CD8-positive, alpha-beta memory T cell (primary cell): ENCODE measurements around the gene C1orf52. TPM values are rescaled to one million over a fixed set of nuclear protein-coding genes. Genes with fewer than 3 reads are reported as not detected.
A peak's percentile ranks its signal among the peaks of the same experiment; 100 is the strongest.

ENCODE experiments used
- CTCF ChIA-PET: fragments of 350-600 bp; sonication (Branson Sonifier 250); formaldehyde crosslinking; loops from one replicate; lab custom pipeline; 2021; ENCODE audit warnings: antibody characterized with exemption; lab: Charles Lee
- POLR2A ChIA-PET: fragments of 350-600 bp; sonication (Branson Sonifier 250); formaldehyde crosslinking; loops from one replicate; lab custom pipeline; 2021; ENCODE audit warnings: antibody characterized with exemption; lab: Charles Lee
- DNase-seq, 5 donors: peaks; one replicate each; pipeline versions ENCODE4 v3.0.0 to v3.0.0-alpha.2; 2020 to 2022; ENCODE audit warnings: mixed read lengths in 1 of 5
- H3K27ac ChIP-seq: one replicate; pipeline ENCODE4 v1.7.0; 2013; ENCODE audit warnings: low read depth, mild to moderate bottlenecking, low read length, moderate library complexity
- H3K27me3 ChIP-seq: 2 replicates; pipeline ENCODE4 v1.7.0; 2013; ENCODE audit warnings: low read length, mild to moderate bottlenecking; ENCODE audit not compliant: insufficient read depth, poor library complexity, severe bottlenecking
- H3K36me3 ChIP-seq: 2 replicates; pipeline ENCODE4 v1.7.0; 2013; ENCODE audit warnings: mild to moderate bottlenecking, low read length, moderate library complexity; ENCODE audit not compliant: insufficient read depth
- H3K4me1 ChIP-seq: 2 replicates; pipeline ENCODE4 v1.7.0; 2013; ENCODE audit warnings: mild to moderate bottlenecking, low read length, moderate library complexity; ENCODE audit not compliant: insufficient read depth
- H3K4me3 ChIP-seq: 2 replicates; pipeline ENCODE4 v1.7.0; 2013; ENCODE audit warnings: mild to moderate bottlenecking, low read length
- H3K9me3 ChIP-seq: 2 replicates; pipeline ENCODE4 v1.7.0; 2013; ENCODE audit warnings: mild to moderate bottlenecking, low read length
- H3K27ac Mint-ChIP-seq, 8 donors: one replicate each; pipeline ENCODE4 v1.8.0; 2020 to 2021; ENCODE audit warnings: mixed read lengths in 8 of 8, mild to moderate bottlenecking in 6 of 8, inconsistent platforms in 3 of 8, moderate library complexity in 3 of 8
- H3K27me3 Mint-ChIP-seq, 2 donors: one replicate each; pipeline ENCODE4 v1.8.0; 2020 to 2021; ENCODE audit warnings: mixed read lengths in 2 of 2, mild to moderate bottlenecking in 1 of 2, moderate library complexity in 1 of 2
- H3K36me3 Mint-ChIP-seq, 3 donors: one replicate each; pipeline ENCODE4 v1.8.0; 2020 to 2021; ENCODE audit warnings: mixed read lengths in 3 of 3, inconsistent platforms in 1 of 3, mild to moderate bottlenecking in 1 of 3
- H3K4me1 Mint-ChIP-seq, 3 donors: one replicate each; pipeline ENCODE4 v1.8.0; 2020 to 2021; ENCODE audit warnings: mixed read lengths in 3 of 3, inconsistent platforms in 1 of 3, mild to moderate bottlenecking in 1 of 3
- H3K4me3 Mint-ChIP-seq, 7 donors: one replicate each; pipeline ENCODE4 v1.8.0; 2020 to 2021; ENCODE audit warnings: mixed read lengths in 7 of 7, mild to moderate bottlenecking in 6 of 7, moderate library complexity in 4 of 7, inconsistent platforms in 2 of 7
- H3K9me3 Mint-ChIP-seq, 5 donors: one replicate each; pipeline ENCODE4 v1.8.0; 2020 to 2022; ENCODE audit warnings: mixed read lengths in 5 of 5, mild to moderate bottlenecking in 3 of 5, moderate library complexity in 2 of 5, inconsistent platforms in 1 of 5
- polyA plus RNA-seq: library from polyadenylated mRNA; unstranded; fragments of 300-500 nt; fragmentation: Illumina TruSeq; gene quantifications from one replicate; pipeline ENCODE4 v1.2.3, GENCODE V29; 2021
- total RNA-seq, 2 experiments: library from RNA; stranded (reverse); gene quantifications; one replicate each; pipeline ENCODE4 v1.2.3, GENCODE V29; 2021

The C1orf52 gene
- total RNA-seq, result 10 to 100 TPM; 27.7 to 29.3 TPM
- 22.1 TPM for polyA plus RNA-seq

- no peaks in the 10 kb centered on the region for H3K27me3 ChIP-seq
- Mint-ChIP-seq H3K4me1 (peaks cover 33 to 53% (median 48%) of the 10 kb centered on the region in 3 donors), H3K4me3 (peak within 1 kb of the TSS; percentile 97 to 100 (median 98)), H3K36me3 (peaks cover 4 to 44% (median 22%) of the 10 kb centered on the region in 3 donors), H3K9me3 (no peaks in the 10 kb centered on the region), H3K27me3 (no peaks in the 10 kb centered on the region), H3K27ac (peak within 1 kb of the TSS; percentile 91 to 99 (median 98))
- no peaks in the 10 kb centered on the region for H3K9me3 ChIP-seq
- peaks cover 10% of the 10 kb centered on the region for H3K36me3 ChIP-seq
- H3K4me3 ChIP-seq, result peak within 1 kb of the TSS; percentile 90
- ChIA-PET POLR2A (interaction anchor here (0.6 to 3.7 kb wide), 7 partner anchors 16 to 314 kb away, joined by 3 to 42 read pairs (median 6); partner anchors contain the start of genes BCL10, MCOLN3 and SYDE2), CTCF (interaction anchor here (0.6 to 7.7 kb wide), 33 partner anchors 8 to 324 kb away, joined by 3 to 114 read pairs (median 4); partner anchors contain the start of genes BCL10 and SYDE2)
- peaks cover 25% of the 10 kb centered on the region for H3K4me1 ChIP-seq
- H3K27ac ChIP-seq, result peak within 1 kb of the TSS; percentile 85
- DNase-seq, result peak; percentile 95 to 98 (median 95)
Observed at GRCh38 chr1:85259118-85259911, at the start of gene C1orf52. TSS of gene C1orf52 (minus strand) at chr1:85259662. CDS start at chr1:85259633, 29 bp downstream.

DNA sequence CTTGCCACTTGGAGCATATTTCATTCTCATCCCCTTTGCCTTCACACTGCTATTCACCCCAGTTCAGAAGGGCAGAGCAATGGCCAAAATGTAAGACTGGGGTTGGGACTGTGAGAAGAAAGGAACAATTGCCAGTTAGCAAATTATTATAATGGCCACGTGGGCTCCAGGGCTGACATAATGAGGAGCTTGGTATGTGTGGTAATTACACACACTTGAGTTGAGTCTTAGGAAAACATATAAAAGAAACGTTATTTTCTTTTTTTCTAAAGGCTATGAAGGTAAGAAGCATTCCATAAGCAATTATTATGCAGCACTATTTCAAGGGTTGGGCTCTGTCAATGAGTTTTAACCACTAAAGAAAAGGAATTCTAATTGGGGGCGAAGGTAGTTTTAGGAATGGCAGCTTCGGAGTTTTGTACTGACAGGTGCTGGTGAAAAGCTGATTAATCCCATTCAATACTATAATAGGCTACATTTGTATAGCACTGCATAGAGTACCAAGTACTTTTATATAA is 49.4 kb upstream of the C1orf52 start:
- peaks cover 9 to 46% of the 10 kb centered on the region in 2 donors for H3K27me3 Mint-ChIP-seq
- H3K27ac Mint-ChIP-seq, result no peak overlapping the region
- Histone ChIP-seq H3K9me3 (no peaks in the 10 kb centered on the region), H3K4me3 (no peak overlapping the region), H3K27me3 (peaks cover 6% of the 10 kb centered on the region), H3K27ac (no peak overlapping the region), H3K36me3 (no peaks in the 10 kb centered on the region), H3K4me1 (no peaks in the 10 kb centered on the region)
- peaks cover 0 to 4% (median 0%) of the 10 kb centered on the region in 3 donors for H3K36me3 Mint-ChIP-seq
- POLR2A ChIA-PET, result no interaction called here
- H3K4me3 Mint-ChIP-seq, result peak overlapping the region in 2 of 7 donors; percentile 47 to 84
- H3K4me1 Mint-ChIP-seq, result peaks cover 4 to 7% (median 6%) of the 10 kb centered on the region in 3 donors
- H3K9me3 Mint-ChIP-seq, result no peaks in the 10 kb centered on the region
- CTCF ChIA-PET, result interaction anchor here (0.8 to 1.4 kb wide), 5 partner anchors 8 to 31 kb away, joined by 3 to 8 read pairs (median 3); no protein-coding TSS in a partner anchor
- no peak for DNase-seq

DNA sequence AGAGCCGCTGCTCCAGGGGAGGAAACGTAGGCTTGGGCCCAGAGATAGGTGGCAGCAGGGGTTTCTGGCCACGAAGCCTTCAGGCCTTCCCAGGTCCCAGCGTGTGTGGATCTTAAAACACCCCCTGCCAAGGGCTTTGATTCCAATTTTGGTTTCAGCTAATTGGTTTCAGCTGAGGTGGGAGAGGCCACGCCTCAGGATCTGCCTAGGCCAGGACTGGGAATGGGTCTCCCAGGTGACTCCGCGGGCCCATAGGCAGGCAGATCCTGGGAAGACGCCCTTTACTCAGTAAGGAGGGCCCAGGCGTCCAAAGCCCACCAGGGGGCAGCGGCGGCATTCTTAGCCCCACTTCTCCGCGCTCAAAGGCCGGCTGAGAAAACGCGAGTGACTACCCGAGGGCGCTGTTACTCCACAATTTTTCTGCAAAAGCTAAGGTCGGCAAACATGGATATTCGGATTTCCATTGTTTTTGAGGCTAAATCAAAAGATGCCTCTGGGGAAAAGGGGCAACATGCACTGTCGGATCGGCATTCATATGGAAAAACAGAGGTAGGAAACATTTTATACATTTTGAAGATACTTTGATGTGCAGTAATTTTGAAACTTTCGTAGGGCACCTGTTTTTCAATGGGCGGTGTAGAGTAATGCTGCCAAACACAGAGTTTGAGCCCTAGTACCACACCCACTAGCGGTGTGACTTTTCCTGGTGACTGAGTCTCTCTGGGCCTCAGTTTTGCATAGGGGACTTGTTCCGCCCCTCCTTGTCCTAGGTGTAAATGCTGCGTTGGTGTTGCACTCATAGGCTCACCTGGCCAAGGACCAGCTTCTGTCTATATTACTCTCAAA is 48.7 kb upstream of the C1orf52 start:
- peaks cover 4 to 7% (median 6%) of the 10 kb centered on the region in 3 donors for H3K4me1 Mint-ChIP-seq
- H3K36me3 Mint-ChIP-seq, result peaks cover 0 to under 1% (median 0%) of the 10 kb centered on the region in 3 donors
- H3K9me3 ChIP-seq, result no peaks in the 10 kb centered on the region
- no peaks in the 10 kb centered on the region for H3K4me1 ChIP-seq
- ChIA-PET POLR2A (no interaction called here), CTCF (interaction anchor here (0.8 to 1.4 kb wide), 4 partner anchors 9 to 31 kb away, joined by 3 to 8 read pairs (median 4); no protein-coding TSS in a partner anchor)
- H3K27me3 ChIP-seq, result peaks cover 6% of the 10 kb centered on the region
- peak; percentile 35 to 73 (median 40) for DNase-seq
- H3K4me3 Mint-ChIP-seq, result peak overlapping the region in 6 of 7 donors; percentile 47 to 85 (median 76)
- H3K36me3 ChIP-seq, result no peaks in the 10 kb centered on the region
- H3K4me3 ChIP-seq, result no peak overlapping the region
- peaks cover 9 to 39% of the 10 kb centered on the region in 2 donors for H3K27me3 Mint-ChIP-seq
- H3K27ac ChIP-seq, result no peak overlapping the region
- H3K9me3 Mint-ChIP-seq, result no peaks in the 10 kb centered on the region
- peak overlapping the region in 1 of 8 donors; percentile 45 for H3K27ac Mint-ChIP-seq

GRCh38 chr1:85306236-85306635 is 46.8 kb upstream of the C1orf52 start:
- H3K4me3 ChIP-seq, result no peak overlapping the region
- H3K9me3 ChIP-seq, result no peaks in the 10 kb centered on the region
- peaks cover 7 to 36% of the 10 kb centered on the region in 2 donors for H3K27me3 Mint-ChIP-seq
- no peaks in the 10 kb centered on the region for H3K9me3 Mint-ChIP-seq
- ChIA-PET POLR2A (no interaction called here), CTCF (no interaction called here)
- H3K4me3 Mint-ChIP-seq, result no peak overlapping the region
- H3K27ac Mint-ChIP-seq, result no peak overlapping the region
- peaks cover 4 to 7% (median 6%) of the 10 kb centered on the region in 3 donors for H3K4me1 Mint-ChIP-seq
- no peak for DNase-seq
- H3K27me3 ChIP-seq, result no peaks in the 10 kb centered on the region
- no peaks in the 10 kb centered on the region for H3K4me1 ChIP-seq
- no peaks in the 10 kb centered on the region for H3K36me3 ChIP-seq
- H3K36me3 Mint-ChIP-seq, result peaks cover 0 to 1% (median 0%) of the 10 kb centered on the region in 3 donors
- no peak overlapping the region for H3K27ac ChIP-seq

- CTCF ChIA-PET, result no interaction called here
- H3K36me3 ChIP-seq, result no peaks in the 10 kb centered on the region
- peaks cover 0 to 1% (median 0%) of the 10 kb centered on the region in 3 donors for H3K36me3 Mint-ChIP-seq
Observed at GRCh38 chr1:85303440-85304162, 44.1 kb upstream of the C1orf52 start.

GRCh38 chr1:85300140-85300539 is 40.7 kb upstream of the C1orf52 start:
- peaks cover 27 to 29% (median 28%) of the 10 kb centered on the region in 3 donors for H3K4me1 Mint-ChIP-seq
- peaks cover 6 to 19% of the 10 kb centered on the region in 2 donors for H3K27me3 Mint-ChIP-seq
- peaks cover 0 to 1% (median 0%) of the 10 kb centered on the region in 3 donors for H3K36me3 Mint-ChIP-seq
- H3K27me3 ChIP-seq, result peaks cover 6% of the 10 kb centered on the region
- peaks cover 19% of the 10 kb centered on the region for H3K4me1 ChIP-seq
- no peak overlapping the region for H3K4me3 ChIP-seq
- no peak overlapping the region for H3K4me3 Mint-ChIP-seq
- H3K27ac ChIP-seq, result no peak overlapping the region
- POLR2A ChIA-PET, result no interaction called here
- no peaks in the 10 kb centered on the region for H3K9me3 Mint-ChIP-seq
- CTCF ChIA-PET, result no interaction called here
- DNase-seq, result no peak
- H3K27ac Mint-ChIP-seq, result no peak overlapping the region
- no peaks in the 10 kb centered on the region for H3K36me3 ChIP-seq
- no peaks in the 10 kb centered on the region for H3K9me3 ChIP-seq

More at GRCh38 chr1:85303440-85304162, 44.1 kb upstream of the C1orf52 start:
- no peak for DNase-seq
- Mint-ChIP-seq H3K27me3 (peaks cover 2 to 19% of the 10 kb centered on the region in 2 donors), H3K4me3 (no peak overlapping the region), H3K27ac (no peak overlapping the region), H3K9me3 (no peaks in the 10 kb centered on the region), H3K4me1 (peaks cover 13 to 15% (median 15%) of the 10 kb centered on the region in 3 donors)
- POLR2A ChIA-PET, result no interaction called here
- peaks cover 6% of the 10 kb centered on the region for H3K27me3 ChIP-seq
- no peak overlapping the region for H3K27ac ChIP-seq
- no peaks in the 10 kb centered on the region for H3K9me3 ChIP-seq
- no peak overlapping the region for H3K4me3 ChIP-seq
- peaks cover 7% of the 10 kb centered on the region for H3K4me1 ChIP-seq
